Ishikawa (cell line): ENCODE data around the gene PRC1.

ENCODE experiments used
- CEBPB ChIP-seq: IDR thresholded peaks from 2 replicates; pipeline ENCODE4 v1.6.1; 2012
- CREB1 ChIP-seq: IDR thresholded peaks from 2 replicates; pipeline ENCODE4 v1.6.1; 2012; ENCODE audit warnings: low read depth
- EP300 ChIP-seq: IDR thresholded peaks from 2 replicates; pipeline ENCODE4 v1.6.1; 2012; ENCODE audit warnings: borderline replicate concordance
- FOXM1 ChIP-seq: IDR thresholded peaks from 2 replicates; pipeline ENCODE4 v1.6.1; 2012; ENCODE audit warnings: low read depth, borderline replicate concordance
- NFIC ChIP-seq: IDR thresholded peaks from 2 replicates; pipeline ENCODE4 v1.6.1; 2012
- RAD21 ChIP-seq: IDR thresholded peaks from 2 replicates; pipeline ENCODE4 v1.6.1; 2012; ENCODE audit warnings: low read depth
- TAF1 ChIP-seq: IDR thresholded peaks from 2 replicates; pipeline ENCODE4 v1.6.1; 2012; ENCODE audit warnings: low read depth, mild to moderate bottlenecking
- TCF12 ChIP-seq: IDR thresholded peaks from 2 replicates; pipeline ENCODE4 v1.6.1; 2012; ENCODE audit warnings: low read depth
- TEAD4 ChIP-seq: IDR thresholded peaks from 2 replicates; pipeline ENCODE4 v1.6.1; 2012
- YY1 ChIP-seq: IDR thresholded peaks from 2 replicates; pipeline ENCODE4 v1.6.1; 2012; ENCODE audit warnings: low read depth
- ZBTB7A ChIP-seq: IDR thresholded peaks from 2 replicates; pipeline ENCODE4 v1.6.1; 2012; ENCODE audit warnings: low read depth
- TF ChIP-seq, protein P1 (sequence below): IDR thresholded peaks from 2 replicates; pipeline ENCODE4 v1.6.1; 2012; ENCODE audit warnings: low read depth, mild to moderate bottlenecking
- TF ChIP-seq, protein P2 (sequence below): IDR thresholded peaks from 2 replicates; pipeline ENCODE4 v1.6.1; 2012
- TF ChIP-seq, protein P3 (sequence below): IDR thresholded peaks from 2 replicates; pipeline ENCODE4 v1.6.1; 2012

Gene PRC1

DNA sequence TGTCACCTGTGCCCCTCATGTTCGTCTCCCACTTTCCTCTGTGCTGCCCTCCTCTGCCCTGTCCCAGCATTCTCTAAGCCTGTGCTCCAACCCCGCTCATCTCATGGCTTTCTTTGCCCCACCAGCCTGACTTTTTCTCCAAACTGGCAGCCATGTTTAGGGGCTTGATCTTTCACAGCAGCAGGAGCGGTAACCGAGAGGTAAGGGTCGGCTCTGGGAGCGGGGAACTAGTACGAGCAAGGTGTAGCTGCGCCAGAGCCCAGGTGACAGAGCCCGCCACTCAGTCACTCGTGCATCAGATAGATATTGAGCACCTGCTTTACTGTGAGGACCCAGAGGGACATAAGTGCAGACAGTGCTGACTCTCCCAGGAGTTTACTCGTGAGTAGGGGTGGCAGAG is 77.9 kb downstream of the PRC1 start:
- TF ChIP-seq ZBTB7A (no peak), CREB1 (no peak), FOXM1 (no peak), NFIC (no peak), TCF12 (no peak), YY1 (no peak), TEAD4 (no peak), EP300 (no peak), TAF1 (no peak), RAD21 (no peak), CEBPB (no peak)
- TF ChIP-seq, protein P1, sequence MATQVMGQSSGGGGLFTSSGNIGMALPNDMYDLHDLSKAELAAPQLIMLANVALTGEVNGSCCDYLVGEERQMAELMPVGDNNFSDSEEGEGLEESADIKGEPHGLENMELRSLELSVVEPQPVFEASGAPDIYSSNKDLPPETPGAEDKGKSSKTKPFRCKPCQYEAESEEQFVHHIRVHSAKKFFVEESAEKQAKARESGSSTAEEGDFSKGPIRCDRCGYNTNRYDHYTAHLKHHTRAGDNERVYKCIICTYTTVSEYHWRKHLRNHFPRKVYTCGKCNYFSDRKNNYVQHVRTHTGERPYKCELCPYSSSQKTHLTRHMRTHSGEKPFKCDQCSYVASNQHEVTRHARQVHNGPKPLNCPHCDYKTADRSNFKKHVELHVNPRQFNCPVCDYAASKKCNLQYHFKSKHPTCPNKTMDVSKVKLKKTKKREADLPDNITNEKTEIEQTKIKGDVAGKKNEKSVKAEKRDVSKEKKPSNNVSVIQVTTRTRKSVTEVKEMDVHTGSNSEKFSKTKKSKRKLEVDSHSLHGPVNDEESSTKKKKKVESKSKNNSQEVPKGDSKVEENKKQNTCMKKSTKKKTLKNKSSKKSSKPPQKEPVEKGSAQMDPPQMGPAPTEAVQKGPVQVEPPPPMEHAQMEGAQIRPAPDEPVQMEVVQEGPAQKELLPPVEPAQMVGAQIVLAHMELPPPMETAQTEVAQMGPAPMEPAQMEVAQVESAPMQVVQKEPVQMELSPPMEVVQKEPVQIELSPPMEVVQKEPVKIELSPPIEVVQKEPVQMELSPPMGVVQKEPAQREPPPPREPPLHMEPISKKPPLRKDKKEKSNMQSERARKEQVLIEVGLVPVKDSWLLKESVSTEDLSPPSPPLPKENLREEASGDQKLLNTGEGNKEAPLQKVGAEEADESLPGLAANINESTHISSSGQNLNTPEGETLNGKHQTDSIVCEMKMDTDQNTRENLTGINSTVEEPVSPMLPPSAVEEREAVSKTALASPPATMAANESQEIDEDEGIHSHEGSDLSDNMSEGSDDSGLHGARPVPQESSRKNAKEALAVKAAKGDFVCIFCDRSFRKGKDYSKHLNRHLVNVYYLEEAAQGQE = no peak
- TF ChIP-seq, protein P2, sequence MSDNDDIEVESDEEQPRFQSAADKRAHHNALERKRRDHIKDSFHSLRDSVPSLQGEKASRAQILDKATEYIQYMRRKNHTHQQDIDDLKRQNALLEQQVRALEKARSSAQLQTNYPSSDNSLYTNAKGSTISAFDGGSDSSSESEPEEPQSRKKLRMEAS = no peak
- TF ChIP-seq, protein P3, sequence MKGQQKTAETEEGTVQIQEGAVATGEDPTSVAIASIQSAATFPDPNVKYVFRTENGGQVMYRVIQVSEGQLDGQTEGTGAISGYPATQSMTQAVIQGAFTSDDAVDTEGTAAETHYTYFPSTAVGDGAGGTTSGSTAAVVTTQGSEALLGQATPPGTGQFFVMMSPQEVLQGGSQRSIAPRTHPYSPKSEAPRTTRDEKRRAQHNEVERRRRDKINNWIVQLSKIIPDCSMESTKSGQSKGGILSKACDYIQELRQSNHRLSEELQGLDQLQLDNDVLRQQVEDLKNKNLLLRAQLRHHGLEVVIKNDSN = no peak
